HepG2 (cell line): ENCODE results near the gene PDP2. TPM values are rescaled to one million over a fixed set of nuclear protein-coding genes. Genes with fewer than 3 reads are reported as not detected.

ENCODE experiments used
- BORCS8-MEF2B ChIP-seq: sonication (generic); formaldehyde crosslinking; IDR thresholded peaks from 2 replicates; pipeline ENCODE4 v1.8.0; 2022; ENCODE audit warnings: mild to moderate bottlenecking, missing genetic modification reagents
- RFX5 ChIP-seq: IDR thresholded peaks from 2 replicates; pipeline ENCODE4 v1.6.1; 2011; ENCODE audit warnings: low read depth, low read length, improper control_type of control experiment
- TGIF2 ChIP-seq: IDR thresholded peaks from 2 replicates; pipeline ENCODE4 v1.6.1; 2016; ENCODE audit warnings: control low read depth, missing compliant biosample characterization
- UBTF ChIP-seq: sonication (generic); formaldehyde crosslinking; IDR thresholded peaks from 2 replicates; pipeline ENCODE4 v1.4.0; 2020; ENCODE audit warnings: mild to moderate bottlenecking, missing genetic modification reagents
- YEATS2 ChIP-seq: sonication (generic); formaldehyde crosslinking; IDR thresholded peaks from 2 replicates; pipeline ENCODE4 v1.4.0; 2020; ENCODE audit warnings: missing genetic modification reagents, borderline replicate concordance
- ZFY ChIP-seq: sonication (generic); formaldehyde crosslinking; IDR thresholded peaks from 2 replicates; pipeline ENCODE4 v1.4.0; 2020; ENCODE audit warnings: missing genetic modification reagents
- ZNF652 ChIP-seq: IDR thresholded peaks from 2 replicates; pipeline ENCODE4 v1.6.1; 2016; ENCODE audit warnings: low read depth, borderline replicate concordance
- ZNF724P ChIP-seq: sonication (generic); formaldehyde crosslinking; IDR thresholded peaks from 2 replicates; pipeline ENCODE4 v1.8.0; 2022; ENCODE audit warnings: missing genetic modification reagents, borderline replicate concordance
- polyA plus RNA-seq, 8 experiments: library from polyadenylated mRNA; depleted of rRNA in 3 of 8; stranded (reverse) in 7 of 8; unstranded in 1 of 8; fragments of >200 nt; fragmentation: Illumina TruSeq in 4 of 8; extraction: Trizol in 4 of 8; gene quantifications; 2 replicates each; pipeline versions ENCODE4 v1.2.1 to v1.2.3, GENCODE V29; 2011 to 2016; ENCODE audit warnings: low read depth in 4 of 8, missing spikeins in 1 of 8, mixed read lengths in 1 of 8; ENCODE audit not compliant: insufficient read depth in 1 of 8
- total RNA-seq, 5 experiments: library from RNA; depleted of rRNA; stranded (reverse); fragments of >200 nt; fragmentation: Illumina TruSeq; extraction: Trizol; gene quantifications; 2 replicates each; pipeline ENCODE4 v1.2.3, GENCODE V29; 2016; ENCODE audit warnings: low read depth in 1 of 5
- TF ChIP-seq, protein P1 (sequence below): sonication (generic); formaldehyde crosslinking; IDR thresholded peaks from 2 replicates; pipeline ENCODE4 v1.5.0; 2020; ENCODE audit warnings: mild to moderate bottlenecking, missing genetic modification reagents
- TF ChIP-seq, protein P2 (sequence below): sonication (generic); formaldehyde crosslinking; IDR thresholded peaks from 2 replicates; pipeline ENCODE4 v1.8.0; 2022; ENCODE audit warnings: mild to moderate bottlenecking, missing genetic modification reagents, borderline replicate concordance
- TF ChIP-seq, protein P3 (sequence below): sonication (generic); formaldehyde crosslinking; IDR thresholded peaks from one replicate; pipeline ENCODE4 v1.5.1; 2020; ENCODE audit warnings: mild to moderate bottlenecking, missing genetic modification reagents; ENCODE audit errors: not compliant biosample characterization
- TF ChIP-seq, protein P4 (sequence below): sonication (generic); formaldehyde crosslinking; IDR thresholded peaks from 2 replicates; pipeline ENCODE4 v1.8.1; 2023; ENCODE audit warnings: mild to moderate bottlenecking, missing genetic modification reagents

The PDP2 gene
- total and polyA plus RNA-seq, 2 of the 13 experiments (the other 11 are each of a cell fraction or from before 2014, with no cell fraction given) = 12.8 to 15.8 TPM

GRCh38 chr16:66872943-66873684, 7.2 kb upstream of the PDP2 start (continued):
- TF ChIP-seq, protein P1, sequence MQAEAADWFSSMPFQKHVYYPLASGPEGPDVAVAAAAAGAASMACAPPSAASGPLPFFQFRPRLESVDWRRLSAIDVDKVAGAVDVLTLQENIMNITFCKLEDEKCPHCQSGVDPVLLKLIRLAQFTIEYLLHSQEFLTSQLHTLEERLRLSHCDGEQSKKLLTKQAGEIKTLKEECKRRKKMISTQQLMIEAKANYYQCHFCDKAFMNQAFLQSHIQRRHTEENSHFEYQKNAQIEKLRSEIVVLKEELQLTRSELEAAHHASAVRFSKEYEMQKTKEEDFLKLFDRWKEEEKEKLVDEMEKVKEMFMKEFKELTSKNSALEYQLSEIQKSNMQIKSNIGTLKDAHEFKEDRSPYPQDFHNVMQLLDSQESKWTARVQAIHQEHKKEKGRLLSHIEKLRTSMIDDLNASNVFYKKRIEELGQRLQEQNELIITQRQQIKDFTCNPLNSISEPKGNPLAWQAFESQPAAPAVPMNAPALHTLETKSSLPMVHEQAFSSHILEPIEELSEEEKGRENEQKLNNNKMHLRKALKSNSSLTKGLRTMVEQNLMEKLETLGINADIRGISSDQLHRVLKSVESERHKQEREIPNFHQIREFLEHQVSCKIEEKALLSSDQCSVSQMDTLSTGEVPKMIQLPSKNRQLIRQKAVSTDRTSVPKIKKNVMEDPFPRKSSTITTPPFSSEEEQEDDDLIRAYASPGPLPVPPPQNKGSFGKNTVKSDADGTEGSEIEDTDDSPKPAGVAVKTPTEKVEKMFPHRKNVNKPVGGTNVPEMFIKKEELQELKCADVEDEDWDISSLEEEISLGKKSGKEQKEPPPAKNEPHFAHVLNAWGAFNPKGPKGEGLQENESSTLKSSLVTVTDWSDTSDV = peak; percentile 89; the same call in 1 of the 2 replicates
- TF ChIP-seq TGIF2 = 0 out of 2 replicates have a peak, but pooled peaks have one; percentile 28
- TF ChIP-seq YEATS2 (CRISPR knock-in tag) = peak; percentile 56; the same call in 1 of the 2 replicates
- peak; percentile 34; the same call in 1 of the 2 replicates for TF ChIP-seq ZNF724P (CRISPR knock-in tag)
- peak; percentile 95 for TF ChIP-seq UBTF (CRISPR knock-in tag)
- TF ChIP-seq, protein P2, sequence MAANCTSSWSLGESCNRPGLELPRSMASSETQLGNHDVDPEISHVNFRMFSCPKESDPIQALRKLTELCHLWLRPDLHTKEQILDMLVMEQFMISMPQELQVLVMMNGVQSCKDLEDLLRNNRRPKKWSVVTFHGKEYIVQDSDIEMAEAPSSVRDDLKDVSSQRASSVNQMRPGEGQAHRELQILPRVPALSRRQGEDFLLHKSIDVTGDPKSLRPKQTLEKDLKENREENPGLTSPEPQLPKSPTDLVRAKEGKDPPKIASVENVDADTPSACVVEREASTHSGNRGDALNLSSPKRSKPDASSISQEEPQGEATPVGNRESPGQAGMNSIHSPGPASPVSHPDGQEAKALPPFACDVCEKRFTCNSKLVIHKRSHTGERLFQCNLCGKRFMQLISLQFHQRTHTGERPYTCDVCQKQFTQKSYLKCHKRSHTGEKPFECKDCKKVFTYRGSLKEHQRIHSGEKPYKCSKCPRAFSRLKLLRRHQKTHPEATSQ (CRISPR knock-in tag) = peak; percentile 88
- no peak for TF ChIP-seq ZNF652 (CRISPR knock-in tag)
- TF ChIP-seq RFX5 = no peak
- TF ChIP-seq, protein P3, sequence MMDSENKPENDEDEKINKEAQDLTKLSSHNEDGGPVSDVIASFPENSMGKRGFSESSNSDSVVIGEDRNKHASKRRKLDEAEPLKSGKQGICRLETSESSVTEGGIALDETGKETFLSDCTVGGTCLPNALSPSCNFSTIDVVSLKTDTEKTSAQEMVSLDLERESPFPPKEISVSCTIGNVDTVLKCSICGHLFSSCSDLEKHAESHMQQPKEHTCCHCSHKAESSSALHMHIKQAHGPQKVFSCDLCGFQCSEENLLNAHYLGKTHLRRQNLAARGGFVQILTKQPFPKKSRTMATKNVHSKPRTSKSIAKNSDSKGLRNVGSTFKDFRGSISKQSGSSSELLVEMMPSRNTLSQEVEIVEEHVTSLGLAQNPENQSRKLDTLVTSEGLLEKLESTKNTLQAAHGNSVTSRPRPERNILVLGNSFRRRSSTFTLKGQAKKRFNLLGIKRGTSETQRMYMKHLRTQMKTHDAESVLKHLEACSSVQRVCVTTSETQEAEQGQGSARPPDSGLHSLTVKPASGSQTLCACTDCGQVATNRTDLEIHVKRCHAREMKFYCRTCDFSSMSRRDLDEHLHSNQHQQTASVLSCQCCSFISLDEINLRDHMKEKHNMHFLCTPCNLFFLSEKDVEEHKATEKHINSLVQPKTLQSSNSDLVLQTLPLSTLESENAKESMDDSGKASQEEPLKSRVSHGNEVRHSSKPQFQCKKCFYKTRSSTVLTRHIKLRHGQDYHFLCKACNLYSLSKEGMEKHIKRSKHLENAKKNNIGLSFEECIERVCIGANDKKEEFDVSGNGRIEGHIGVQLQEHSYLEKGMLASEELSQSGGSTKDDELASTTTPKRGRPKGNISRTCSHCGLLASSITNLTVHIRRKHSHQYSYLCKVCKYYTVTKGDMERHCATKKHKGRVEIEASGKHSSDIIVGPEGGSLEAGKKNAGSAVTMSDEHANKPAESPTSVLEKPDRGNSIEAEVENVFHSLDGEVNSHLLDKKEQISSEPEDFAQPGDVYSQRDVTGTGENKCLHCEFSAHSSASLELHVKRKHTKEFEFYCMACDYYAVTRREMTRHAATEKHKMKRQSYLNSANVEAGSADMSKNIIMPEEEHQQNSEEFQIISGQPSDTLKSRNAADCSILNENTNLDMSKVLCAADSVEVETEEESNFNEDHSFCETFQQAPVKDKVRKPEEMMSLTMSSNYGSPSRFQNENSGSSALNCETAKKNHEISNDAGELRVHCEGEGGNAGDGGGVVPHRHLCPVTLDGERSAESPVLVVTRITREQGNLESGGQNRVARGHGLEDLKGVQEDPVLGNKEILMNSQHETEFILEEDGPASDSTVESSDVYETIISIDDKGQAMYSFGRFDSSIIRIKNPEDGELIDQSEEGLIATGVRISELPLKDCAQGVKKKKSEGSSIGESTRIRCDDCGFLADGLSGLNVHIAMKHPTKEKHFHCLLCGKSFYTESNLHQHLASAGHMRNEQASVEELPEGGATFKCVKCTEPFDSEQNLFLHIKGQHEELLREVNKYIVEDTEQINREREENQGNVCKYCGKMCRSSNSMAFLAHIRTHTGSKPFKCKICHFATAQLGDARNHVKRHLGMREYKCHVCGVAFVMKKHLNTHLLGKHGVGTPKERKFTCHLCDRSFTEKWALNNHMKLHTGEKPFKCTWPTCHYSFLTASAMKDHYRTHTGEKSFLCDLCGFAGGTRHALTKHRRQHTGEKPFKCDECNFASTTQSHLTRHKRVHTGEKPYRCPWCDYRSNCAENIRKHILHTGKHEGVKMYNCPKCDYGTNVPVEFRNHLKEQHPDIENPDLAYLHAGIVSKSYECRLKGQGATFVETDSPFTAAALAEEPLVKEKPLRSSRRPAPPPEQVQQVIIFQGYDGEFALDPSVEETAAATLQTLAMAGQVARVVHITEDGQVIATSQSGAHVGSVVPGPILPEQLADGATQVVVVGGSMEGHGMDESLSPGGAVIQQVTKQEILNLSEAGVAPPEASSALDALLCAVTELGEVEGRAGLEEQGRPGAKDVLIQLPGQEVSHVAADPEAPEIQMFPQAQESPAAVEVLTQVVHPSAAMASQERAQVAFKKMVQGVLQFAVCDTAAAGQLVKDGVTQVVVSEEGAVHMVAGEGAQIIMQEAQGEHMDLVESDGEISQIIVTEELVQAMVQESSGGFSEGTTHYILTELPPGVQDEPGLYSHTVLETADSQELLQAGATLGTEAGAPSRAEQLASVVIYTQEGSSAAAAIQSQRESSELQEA (CRISPR knock-in tag) = peak; percentile 87
- peak; percentile 80 for TF ChIP-seq ZFY (CRISPR knock-in tag)
- TF ChIP-seq BORCS8-MEF2B = peak; percentile 83; the same call in 1 of the 2 replicates
- TF ChIP-seq, protein P4, sequence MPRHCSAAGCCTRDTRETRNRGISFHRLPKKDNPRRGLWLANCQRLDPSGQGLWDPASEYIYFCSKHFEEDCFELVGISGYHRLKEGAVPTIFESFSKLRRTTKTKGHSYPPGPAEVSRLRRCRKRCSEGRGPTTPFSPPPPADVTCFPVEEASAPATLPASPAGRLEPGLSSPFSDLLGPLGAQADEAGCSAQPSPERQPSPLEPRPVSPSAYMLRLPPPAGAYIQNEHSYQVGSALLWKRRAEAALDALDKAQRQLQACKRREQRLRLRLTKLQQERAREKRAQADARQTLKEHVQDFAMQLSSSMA (CRISPR knock-in tag) = 0 out of 2 replicates have a peak, but pooled peaks have one; percentile 57
